ENCODE data around the gene ARHGEF26.

Gene ARHGEF26

GRCh38 chr3:154247806-154248415, 126.7 kb downstream of the ARHGEF26 start:
- Histone ChIP-seq H3K9ac (ENCODE audit: low read depth, low read length) (no peak overlapping the region), H3K9me3 (ENCODE audit: control insufficient read depth, insufficient read depth, low read length) (no peaks in the 10 kb centered on the region), H3K4me1 (ENCODE audit: insufficient read depth, low read length) (peaks cover 13% of the 10 kb centered on the region), H3K36me3 (ENCODE audit: insufficient read depth, low read length) (peaks cover 9% of the 10 kb centered on the region)

GRCh38 chr3:154250291-154250690, 129.1 kb downstream of the ARHGEF26 start:
- H3K9me3 ChIP-seq (ENCODE audit: control insufficient read depth, insufficient read depth, low read length): no peaks in the 10 kb centered on the region
- H3K9ac ChIP-seq (ENCODE audit: low read depth, low read length): no peak overlapping the region
- peaks cover 9% of the 10 kb centered on the region; the same call in 1 of the 2 replicates for H3K4me1 ChIP-seq (ENCODE audit: insufficient read depth, low read length)
- H3K36me3 ChIP-seq (ENCODE audit: insufficient read depth, low read length): peaks cover 18% of the 10 kb centered on the region

- Histone ChIP-seq H3K9me3 (ENCODE audit: control insufficient read depth, insufficient read depth, low read length) (no peaks in the 10 kb centered on the region), H3K36me3 (ENCODE audit: insufficient read depth, low read length) (peaks cover 21% of the 10 kb centered on the region), H3K9ac (ENCODE audit: low read depth, low read length) (no peak overlapping the region), H3K4me1 (ENCODE audit: insufficient read depth, low read length) (peaks cover 9% of the 10 kb centered on the region; the same call in 1 of the 2 replicates)
Measured at GRCh38 chr3:154251610-154252009, 130.4 kb downstream of the ARHGEF26 start.

- peaks cover 6% of the 10 kb centered on the region; the same call in 1 of the 2 replicates for H3K4me1 ChIP-seq (ENCODE audit: insufficient read depth, low read length)
- no peak overlapping the region for H3K9ac ChIP-seq (ENCODE audit: low read depth, low read length)
- H3K36me3 ChIP-seq (ENCODE audit: insufficient read depth, low read length): peaks cover 21% of the 10 kb centered on the region
- H3K9me3 ChIP-seq (ENCODE audit: control insufficient read depth, insufficient read depth, low read length): no peaks in the 10 kb centered on the region
Measured at GRCh38 chr3:154252759-154253638, 131.8 kb downstream of the ARHGEF26 start.

- H3K9ac ChIP-seq (ENCODE audit: low read depth, low read length): no peak overlapping the region
- peaks cover 28% of the 10 kb centered on the region for H3K36me3 ChIP-seq (ENCODE audit: insufficient read depth, low read length)
- H3K4me1 ChIP-seq (ENCODE audit: insufficient read depth, low read length): 0 out of 2 replicates have a peak, but pooled peaks cover 3% of the 10 kb centered on the region
- H3K9me3 ChIP-seq (ENCODE audit: control insufficient read depth, insufficient read depth, low read length): no peaks in the 10 kb centered on the region
Measured at GRCh38 chr3:154254527-154254926, 133.3 kb downstream of the ARHGEF26 start.

GRCh38 chr3:154273381-154273780, 152.2 kb downstream of the ARHGEF26 start:
- Histone ChIP-seq H3K9me3 (ENCODE audit: control insufficient read depth, insufficient read depth, low read length) (peaks cover 7% of the 10 kb centered on the region; the same call in 1 of the 2 replicates), H3K9ac (ENCODE audit: low read depth, low read length) (no peak overlapping the region), H3K4me1 (ENCODE audit: insufficient read depth, low read length) (no peaks in the 10 kb centered on the region), H3K36me3 (ENCODE audit: insufficient read depth, low read length) (peaks cover 19% of the 10 kb centered on the region; the same call in 1 of the 2 replicates)

- Histone ChIP-seq H3K36me3 (ENCODE audit: insufficient read depth, low read length) (peaks cover 23% of the 10 kb centered on the region; the same call in 1 of the 2 replicates), H3K9ac (ENCODE audit: low read depth, low read length) (no peak overlapping the region), H3K9me3 (ENCODE audit: control insufficient read depth, insufficient read depth, low read length) (0 out of 2 replicates have a peak, but pooled peaks cover 7% of the 10 kb centered on the region), H3K4me1 (ENCODE audit: insufficient read depth, low read length) (no peaks in the 10 kb centered on the region)
Measured at GRCh38 chr3:154274348-154274747, 153.2 kb downstream of the ARHGEF26 start.

- Histone ChIP-seq H3K36me3 (ENCODE audit: insufficient read depth, low read length) (peaks cover 25% of the 10 kb centered on the region; the same call in 1 of the 2 replicates), H3K4me1 (ENCODE audit: insufficient read depth, low read length) (no peaks in the 10 kb centered on the region), H3K9me3 (ENCODE audit: control insufficient read depth, insufficient read depth, low read length) (0 out of 2 replicates have a peak, but pooled peaks cover under 1% of the 10 kb centered on the region), H3K9ac (ENCODE audit: low read depth, low read length) (no peak overlapping the region)
Measured at GRCh38 chr3:154275292-154275691, 154.1 kb downstream of the ARHGEF26 start.

- peaks cover 28% of the 10 kb centered on the region for H3K36me3 ChIP-seq (ENCODE audit: insufficient read depth, low read length)
- H3K9ac ChIP-seq (ENCODE audit: low read depth, low read length): no peak overlapping the region
- H3K4me1 ChIP-seq (ENCODE audit: insufficient read depth, low read length): no peaks in the 10 kb centered on the region
- H3K9me3 ChIP-seq (ENCODE audit: control insufficient read depth, insufficient read depth, low read length): no peaks in the 10 kb centered on the region
Measured at GRCh38 chr3:154275965-154276364, 154.8 kb downstream of the ARHGEF26 start.

- no peaks in the 10 kb centered on the region for H3K9me3 ChIP-seq (ENCODE audit: control insufficient read depth, insufficient read depth, low read length)
- peaks cover 34% of the 10 kb centered on the region for H3K36me3 ChIP-seq (ENCODE audit: insufficient read depth, low read length)
- no peak overlapping the region for H3K9ac ChIP-seq (ENCODE audit: low read depth, low read length)
- H3K4me1 ChIP-seq (ENCODE audit: insufficient read depth, low read length): no peaks in the 10 kb centered on the region
Measured at GRCh38 chr3:154280161-154280560, 159.0 kb downstream of the ARHGEF26 start.

GRCh38 chr3:154285221-154285620, 164.0 kb downstream of the ARHGEF26 start:
- Histone ChIP-seq H3K4me1 (ENCODE audit: insufficient read depth, low read length) (no peaks in the 10 kb centered on the region), H3K36me3 (ENCODE audit: insufficient read depth, low read length) (peaks cover 37% of the 10 kb centered on the region), H3K9me3 (ENCODE audit: control insufficient read depth, insufficient read depth, low read length) (no peaks in the 10 kb centered on the region), H3K9ac (ENCODE audit: low read depth, low read length) (no peak overlapping the region)

- Histone ChIP-seq H3K9me3 (ENCODE audit: control insufficient read depth, insufficient read depth, low read length) (no peaks in the 10 kb centered on the region), H3K36me3 (ENCODE audit: insufficient read depth, low read length) (peaks cover 15% of the 10 kb centered on the region), H3K9ac (ENCODE audit: low read depth, low read length) (no peak overlapping the region), H3K4me1 (ENCODE audit: insufficient read depth, low read length) (no peaks in the 10 kb centered on the region)
Measured at GRCh38 chr3:154290187-154290586, 169.0 kb downstream of the ARHGEF26 start.

GRCh38 chr3:154294016-154294415, 172.8 kb downstream of the ARHGEF26 start:
- no peak overlapping the region for H3K9ac ChIP-seq (ENCODE audit: low read depth, low read length)
- peaks cover 7% of the 10 kb centered on the region for H3K36me3 ChIP-seq (ENCODE audit: insufficient read depth, low read length)
- H3K9me3 ChIP-seq (ENCODE audit: control insufficient read depth, insufficient read depth, low read length): no peaks in the 10 kb centered on the region
- no peaks in the 10 kb centered on the region for H3K4me1 ChIP-seq (ENCODE audit: insufficient read depth, low read length)

- H3K4me1 ChIP-seq (ENCODE audit: insufficient read depth, low read length): no peaks in the 10 kb centered on the region
- H3K9me3 ChIP-seq (ENCODE audit: control insufficient read depth, insufficient read depth, low read length): no peaks in the 10 kb centered on the region
- H3K9ac ChIP-seq (ENCODE audit: low read depth, low read length): no peak overlapping the region
- H3K36me3 ChIP-seq (ENCODE audit: insufficient read depth, low read length): peaks cover 22% of the 10 kb centered on the region
Measured at GRCh38 chr3:154301561-154301960, 180.4 kb downstream of the ARHGEF26 start.
